GM12801 (cell line): ENCODE measurements around the gene PRDM16.

ENCODE experiments used
- CTCF ChIP-seq: IDR thresholded peaks from one replicate; pipeline ENCODE4 v1.5.1; 2011; ENCODE audit warnings: control low read depth; ENCODE audit not compliant: insufficient read length; ENCODE audit errors: extremely low read depth

The PRDM16 gene

GRCh38 chr1:3178279-3178678, 109.3 kb downstream of the PRDM16 start:
- no peak for TF ChIP-seq CTCF

- TF ChIP-seq CTCF: no peak
Measured at GRCh38 chr1:3179471-3179870, 110.5 kb downstream of the PRDM16 start.

- TF ChIP-seq CTCF: no peak
Measured at GRCh38 chr1:3180915-3181314, 111.9 kb downstream of the PRDM16 start.

- TF ChIP-seq CTCF: no peak
Measured at GRCh38 chr1:3181956-3182355, 113.0 kb downstream of the PRDM16 start.

DNA sequence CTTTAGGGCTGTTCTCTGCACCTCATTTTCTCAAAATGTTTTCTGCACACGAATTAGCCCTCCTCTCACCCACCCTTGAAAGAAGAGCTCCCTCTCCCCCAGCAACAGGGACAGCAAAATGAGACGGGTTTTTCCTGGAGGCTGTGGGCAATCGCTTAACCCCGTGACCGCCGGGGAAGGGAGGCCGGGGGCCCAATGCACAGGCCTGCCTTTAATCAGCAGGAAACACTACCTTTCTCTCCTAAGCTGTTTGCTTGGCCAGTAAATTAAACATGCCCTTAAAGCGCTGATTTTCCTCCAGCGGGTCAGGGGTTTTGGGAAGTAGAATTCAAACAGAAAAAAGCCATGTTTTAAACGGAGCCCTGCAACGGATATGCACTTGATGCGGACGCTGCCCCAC, 114.4 kb downstream of the PRDM16 start:
- no peak for TF ChIP-seq CTCF

- TF ChIP-seq CTCF: no peak
Measured at GRCh38 chr1:3183813-3184212, 114.8 kb downstream of the PRDM16 start.

GRCh38 chr1:3184666-3185065, 115.7 kb downstream of the PRDM16 start:
- TF ChIP-seq CTCF: no peak
